A673 (cell line): Measurements from ENCODE around the gene IL36G.
A peak's percentile ranks its signal among the peaks of the same experiment; 100 is the strongest.

ENCODE experiments used
- CTCF ChIP-seq: fragments of 300-800, 200-600 bp; sonication (generic); conservative IDR thresholded peaks from 2 replicates; pipeline ENCODE4 v1.5.1; 2017; ENCODE audit warnings: low read depth, mild to moderate bottlenecking, antibody characterized with exemption, low read length, moderate library complexity, mixed read lengths
- EZH2 ChIP-seq: fragments of 200-600 bp; sonication (generic); IDR thresholded peaks from 2 replicates; pipeline ENCODE4 v1.6.1; 2017; ENCODE audit warnings: borderline replicate concordance, low read depth, mild to moderate bottlenecking, mixed read lengths, antibody characterized with exemption, low read length; ENCODE audit not compliant: poor library complexity, severe bottlenecking

GRCh38 chr2:112959109-112959812, 18.5 kb upstream of the IL36G start:
- TF ChIP-seq CTCF, result peak; percentile 43; the same call in 1 of the 2 replicates
- TF ChIP-seq EZH2, result no peak
